ENCODE data around the gene KLHL29. TPM values are rescaled to one million over a fixed set of nuclear protein-coding genes. Genes with fewer than 3 reads are reported as not detected.

The KLHL29 gene
- total RNA-seq, 1 experiment from 2014 or later = 16.7 TPM

- ATAC-seq = no peak
- Histone ChIP-seq H3K36me3 (ENCODE audit: control insufficient read depth in 1 of 2, insufficient read depth in 2 of 2, low read length in 2 of 2) (no peaks in the 10 kb centered on the region), H2AFZ (ENCODE audit: low read depth, low read length, poor library complexity, severe bottlenecking) (no peak overlapping the region), H3K4me1 (ENCODE audit: control insufficient read depth in 1 of 2, insufficient read depth in 2 of 2, low read length in 2 of 2) (no peaks in the 10 kb centered on the region), H4K20me1 (ENCODE audit: insufficient read depth) (no peaks in the 10 kb centered on the region), H3K9ac (ENCODE audit: low read length) (no peak overlapping the region), H3K27ac (ENCODE audit: low read depth, low read length) (no peak overlapping the region), H3K4me3 (replicated peaks in 1 of 2; ENCODE audit: low read depth in 1 of 2, low read length in 2 of 2) (no peak overlapping the region), H3K9me2 (ENCODE audit: insufficient read depth) (no peaks in the 10 kb centered on the region), H3K9me3 (ENCODE audit: control insufficient read depth in 1 of 2, insufficient read depth in 1 of 2, low read depth in 1 of 2, low read length in 2 of 2) (no peaks in the 10 kb centered on the region), H3K27me3 (ENCODE audit: insufficient read depth, low read length) (no peaks in the 10 kb centered on the region), H3K79me2 (ENCODE audit: insufficient read depth, low read length) (no peaks in the 10 kb centered on the region), H3K4me2 (ENCODE audit: low read length) (no peak overlapping the region)
- DNase-seq (ENCODE audit: low read depth, low spot score) = no peak
- RAD21 ChIA-PET (ENCODE audit: low non-redundant PET in 1 of 2, low total read pairs in 2 of 2, uncharacterized antibody in 2 of 2, unreplicated experiment in 2 of 2) = no interaction called here
- intact Hi-C loops (cut with micrococcal nuclease) = no loop called here
- CTCF ChIA-PET = no interaction called here
- TF ChIP-seq CTCF (IDR thresholded peaks at IDR 0.05 in 2 of 3, conservative IDR thresholded peaks at IDR 0.05 in 1 of 3; ENCODE audit: borderline replicate concordance in 1 of 3, insufficient read depth in 1 of 3, low read depth in 2 of 3, low read length in 2 of 3) = no peak
- no peak for TF ChIP-seq CBX3 (IDR thresholded peaks at IDR 0.05; ENCODE audit: low read depth)
- TF ChIP-seq ATF3 (IDR thresholded peaks at IDR 0.05) = no peak
- no peak for TF ChIP-seq ZBTB33 (IDR thresholded peaks at IDR 0.05; ENCODE audit: extremely low read depth, insufficient replicate concordance, low read length)
- no peak for TF ChIP-seq JUND (IDR thresholded peaks at IDR 0.05)
- no peak for TF ChIP-seq CEBPB (IDR thresholded peaks at IDR 0.05; ENCODE audit: low read depth)
- TF ChIP-seq SRF (IDR thresholded peaks at IDR 0.05; ENCODE audit: low read depth) = no peak
- no peak for TF ChIP-seq YY1 (IDR thresholded peaks at IDR 0.05; ENCODE audit: extremely low read depth, insufficient replicate concordance, low read depth, low read length)
- no peak for TF ChIP-seq EZH2phosphoT487 (IDR thresholded peaks at IDR 0.05; ENCODE audit: borderline replicate concordance)
- TF ChIP-seq, protein P1, sequence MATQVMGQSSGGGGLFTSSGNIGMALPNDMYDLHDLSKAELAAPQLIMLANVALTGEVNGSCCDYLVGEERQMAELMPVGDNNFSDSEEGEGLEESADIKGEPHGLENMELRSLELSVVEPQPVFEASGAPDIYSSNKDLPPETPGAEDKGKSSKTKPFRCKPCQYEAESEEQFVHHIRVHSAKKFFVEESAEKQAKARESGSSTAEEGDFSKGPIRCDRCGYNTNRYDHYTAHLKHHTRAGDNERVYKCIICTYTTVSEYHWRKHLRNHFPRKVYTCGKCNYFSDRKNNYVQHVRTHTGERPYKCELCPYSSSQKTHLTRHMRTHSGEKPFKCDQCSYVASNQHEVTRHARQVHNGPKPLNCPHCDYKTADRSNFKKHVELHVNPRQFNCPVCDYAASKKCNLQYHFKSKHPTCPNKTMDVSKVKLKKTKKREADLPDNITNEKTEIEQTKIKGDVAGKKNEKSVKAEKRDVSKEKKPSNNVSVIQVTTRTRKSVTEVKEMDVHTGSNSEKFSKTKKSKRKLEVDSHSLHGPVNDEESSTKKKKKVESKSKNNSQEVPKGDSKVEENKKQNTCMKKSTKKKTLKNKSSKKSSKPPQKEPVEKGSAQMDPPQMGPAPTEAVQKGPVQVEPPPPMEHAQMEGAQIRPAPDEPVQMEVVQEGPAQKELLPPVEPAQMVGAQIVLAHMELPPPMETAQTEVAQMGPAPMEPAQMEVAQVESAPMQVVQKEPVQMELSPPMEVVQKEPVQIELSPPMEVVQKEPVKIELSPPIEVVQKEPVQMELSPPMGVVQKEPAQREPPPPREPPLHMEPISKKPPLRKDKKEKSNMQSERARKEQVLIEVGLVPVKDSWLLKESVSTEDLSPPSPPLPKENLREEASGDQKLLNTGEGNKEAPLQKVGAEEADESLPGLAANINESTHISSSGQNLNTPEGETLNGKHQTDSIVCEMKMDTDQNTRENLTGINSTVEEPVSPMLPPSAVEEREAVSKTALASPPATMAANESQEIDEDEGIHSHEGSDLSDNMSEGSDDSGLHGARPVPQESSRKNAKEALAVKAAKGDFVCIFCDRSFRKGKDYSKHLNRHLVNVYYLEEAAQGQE (IDR thresholded peaks at IDR 0.05; ENCODE audit: low read depth) = no peak
- BruUV-seq (replicated peaks) = no TSS peak
- POLR2A ChIA-PET = no interaction called here
Observed at GRCh38 chr2:23508066-23508390, 123.0 kb downstream of the KLHL29 start.
